ENCODE results near the gene NFAT5.

Gene NFAT5

DNA sequence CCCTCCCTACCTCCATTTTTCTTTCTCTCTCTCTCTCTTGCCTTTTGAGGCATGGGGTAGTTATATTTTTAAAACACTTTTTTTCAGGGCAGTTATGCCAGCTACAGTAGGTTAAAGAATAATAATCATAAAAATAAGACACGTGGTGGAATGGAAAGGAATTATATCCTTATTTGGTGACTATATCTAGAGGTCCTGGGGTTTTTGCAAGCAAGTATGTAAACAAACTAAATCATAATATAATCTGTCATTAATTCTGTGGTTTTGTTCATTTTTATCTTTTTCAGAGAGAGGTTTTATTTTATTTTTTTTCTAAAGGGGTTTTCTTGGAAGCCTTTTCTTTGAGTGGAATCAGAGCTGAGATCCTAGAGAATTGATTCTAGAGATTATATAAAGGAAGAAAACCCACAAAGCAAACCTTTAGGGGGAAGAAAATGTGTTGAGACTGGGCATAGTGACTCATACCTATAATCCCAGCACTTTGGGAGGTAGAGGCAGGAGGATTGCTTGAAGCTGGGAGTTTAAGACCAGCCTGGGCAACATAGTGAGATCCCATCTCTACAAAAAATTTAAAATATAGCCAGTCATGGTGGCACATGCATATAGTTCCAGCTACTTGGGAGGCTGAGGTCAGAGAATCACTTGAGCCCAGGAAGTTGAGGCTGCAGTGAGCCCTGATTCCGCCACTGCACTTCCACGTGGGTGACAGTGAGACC, 107.4 kb downstream of the NFAT5 start:
- Mint-ChIP-seq H3K27ac (peak overlapping the region; percentile 58), H3K9me3 (no peaks in the 10 kb centered on the region), H3K36me3 (peaks cover 99% of the 10 kb centered on the region), H3K4me1 (no peaks in the 10 kb centered on the region), H3K4me3 (no peak overlapping the region)
- DNase-seq (ENCODE audit: low spot score in 2 of 2), result no peak
- ATAC-seq, result no peak

DNA sequence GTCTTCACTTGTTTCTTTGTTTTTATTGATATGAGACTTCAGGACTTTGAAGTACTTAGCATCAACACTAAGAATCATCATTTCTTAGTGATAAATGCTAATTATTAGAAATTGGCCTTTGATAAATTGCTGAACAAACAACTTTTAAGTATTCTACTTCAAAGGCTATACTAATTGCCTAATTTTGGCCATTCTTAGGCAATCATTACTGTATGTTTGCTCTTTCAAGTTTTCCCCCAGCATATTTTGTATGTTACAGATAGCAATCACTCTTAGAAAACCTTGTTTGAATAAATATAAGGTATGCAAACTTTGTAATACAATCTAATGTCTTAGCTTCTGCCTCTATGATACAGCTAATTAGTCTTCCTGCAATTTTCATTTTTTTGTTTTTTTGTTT, 114.6 kb downstream of the NFAT5 start:
- no peak overlapping the region for H3K27ac Mint-ChIP-seq
- H3K36me3 Mint-ChIP-seq, result peaks cover 100% of the 10 kb centered on the region
- no peaks in the 10 kb centered on the region for H3K4me1 Mint-ChIP-seq
- H3K9me3 Mint-ChIP-seq, result no peaks in the 10 kb centered on the region
- no peak overlapping the region for H3K4me3 Mint-ChIP-seq
- DNase-seq (ENCODE audit: low spot score in 2 of 2) (no peak), ATAC-seq (no peak)

DNA sequence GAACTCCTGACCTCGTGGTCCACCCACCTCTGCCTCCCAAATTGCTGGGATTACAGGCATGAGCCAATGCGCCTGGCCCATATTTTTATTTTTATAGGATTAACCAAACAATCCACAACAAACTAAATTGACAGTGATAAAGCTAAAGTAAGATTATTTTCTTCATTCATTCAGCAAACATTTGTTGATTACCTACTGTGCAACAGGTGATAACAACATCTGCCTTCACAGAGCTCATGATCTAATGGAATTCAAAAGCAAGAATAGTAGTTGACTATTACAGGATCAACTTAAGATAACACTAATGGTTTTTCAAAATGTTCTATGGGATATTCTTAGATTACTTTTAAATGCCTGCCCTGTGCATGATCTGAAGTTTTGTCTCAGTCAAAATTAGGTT, 122.8 kb downstream of the NFAT5 start:
- ATAC-seq (no peak), DNase-seq (ENCODE audit: low spot score in 2 of 2) (no peak)
- Mint-ChIP-seq H3K9me3 (no peaks in the 10 kb centered on the region), H3K36me3 (peaks cover 100% of the 10 kb centered on the region), H3K4me3 (no peak overlapping the region), H3K4me1 (peaks cover 14% of the 10 kb centered on the region), H3K27ac (no peak overlapping the region)

DNA sequence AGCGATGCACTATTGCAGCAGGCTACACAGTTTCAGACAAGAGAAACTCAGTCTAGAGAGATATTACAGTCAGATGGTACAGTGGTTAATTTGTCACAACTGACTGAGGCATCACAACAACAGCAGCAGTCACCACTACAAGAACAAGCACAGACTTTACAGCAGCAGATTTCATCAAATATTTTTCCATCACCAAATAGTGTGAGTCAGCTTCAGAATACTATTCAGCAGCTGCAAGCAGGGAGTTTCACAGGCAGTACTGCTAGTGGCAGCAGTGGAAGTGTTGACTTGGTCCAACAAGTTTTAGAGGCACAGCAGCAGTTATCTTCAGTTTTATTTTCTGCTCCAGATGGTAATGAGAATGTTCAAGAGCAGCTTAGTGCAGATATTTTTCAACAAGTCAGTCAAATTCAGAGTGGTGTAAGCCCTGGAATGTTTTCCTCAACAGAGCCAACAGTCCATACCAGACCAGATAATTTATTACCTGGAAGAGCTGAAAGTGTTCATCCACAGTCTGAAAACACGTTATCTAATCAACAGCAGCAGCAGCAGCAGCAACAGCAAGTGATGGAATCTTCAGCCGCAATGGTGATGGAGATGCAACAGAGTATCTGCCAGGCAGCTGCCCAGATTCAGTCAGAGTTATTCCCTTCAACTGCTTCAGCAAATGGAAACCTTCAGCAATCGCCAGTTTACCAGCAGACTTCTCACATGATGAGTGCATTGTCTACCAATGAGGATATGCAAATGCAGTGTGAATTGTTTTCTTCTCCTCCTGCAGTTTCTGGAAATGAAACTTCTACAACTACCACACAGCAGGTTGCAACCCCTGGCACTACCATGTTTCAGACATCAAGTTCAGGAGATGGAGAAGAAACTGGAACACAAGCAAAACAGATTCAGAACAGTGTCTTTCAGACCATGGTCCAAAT, 126.5 kb downstream of the NFAT5 start:
- H3K36me3 Mint-ChIP-seq, result peaks cover 100% of the 10 kb centered on the region

DNA sequence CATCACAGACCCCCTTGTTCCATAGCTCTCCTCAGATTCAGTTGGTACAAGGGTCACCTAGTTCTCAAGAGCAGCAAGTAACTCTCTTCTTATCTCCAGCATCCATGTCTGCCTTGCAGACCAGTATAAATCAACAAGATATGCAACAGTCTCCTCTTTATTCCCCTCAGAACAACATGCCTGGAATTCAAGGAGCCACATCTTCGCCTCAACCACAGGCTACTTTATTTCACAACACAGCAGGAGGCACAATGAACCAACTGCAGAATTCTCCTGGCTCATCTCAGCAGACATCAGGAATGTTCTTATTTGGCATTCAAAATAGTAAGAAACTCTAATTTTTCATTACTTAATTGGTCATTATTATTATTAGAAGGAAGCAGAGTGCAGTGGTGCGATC, 128.2 kb downstream of the NFAT5 start:
- Mint-ChIP-seq H3K9me3 (no peaks in the 10 kb centered on the region), H3K27ac (peak overlapping the region; percentile 50), H3K4me3 (no peak overlapping the region), H3K4me1 (peaks cover 15% of the 10 kb centered on the region), H3K36me3 (peaks cover 100% of the 10 kb centered on the region)
- ATAC-seq, result no peak
- no peak for DNase-seq (ENCODE audit: low spot score in 2 of 2)

More for the DNA sequence above, 126.5 kb downstream of the NFAT5 start:
- ATAC-seq (peak; percentile 88), DNase-seq (ENCODE audit: low spot score in 2 of 2) (no peak)
- peaks cover 15% of the 10 kb centered on the region for H3K4me1 Mint-ChIP-seq
- H3K27ac Mint-ChIP-seq, result peak overlapping the region; percentile 67
- H3K9me3 Mint-ChIP-seq, result no peaks in the 10 kb centered on the region
- no peak overlapping the region for H3K4me3 Mint-ChIP-seq

DNA sequence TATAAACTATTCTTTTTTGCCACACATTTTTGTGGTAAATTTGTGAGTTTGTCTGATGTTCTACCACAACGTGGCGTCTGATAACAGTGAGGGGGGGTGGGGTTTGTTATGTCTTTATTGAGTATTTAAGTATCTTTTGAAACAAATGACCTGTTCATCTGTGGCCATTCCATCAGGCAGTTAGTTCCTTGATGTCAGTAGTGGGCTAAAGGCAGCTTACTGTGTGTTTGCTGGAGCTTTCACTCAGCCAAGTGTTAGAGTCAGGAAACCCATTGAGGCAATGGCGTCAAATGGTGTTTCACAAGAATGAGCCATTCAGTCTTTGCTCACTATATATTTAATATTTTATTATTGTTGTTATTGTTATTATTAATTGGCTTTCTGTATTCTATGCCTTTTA, 132.6 kb downstream of the NFAT5 start:
- DNase-seq (ENCODE audit: low spot score in 2 of 2), result no peak
- H3K4me3 Mint-ChIP-seq, result no peak overlapping the region
- H3K27ac Mint-ChIP-seq, result no peak overlapping the region
- no peak for ATAC-seq
- peaks cover 3% of the 10 kb centered on the region for H3K4me1 Mint-ChIP-seq
- H3K9me3 Mint-ChIP-seq, result no peaks in the 10 kb centered on the region
- peaks cover 96% of the 10 kb centered on the region for H3K36me3 Mint-ChIP-seq

DNA sequence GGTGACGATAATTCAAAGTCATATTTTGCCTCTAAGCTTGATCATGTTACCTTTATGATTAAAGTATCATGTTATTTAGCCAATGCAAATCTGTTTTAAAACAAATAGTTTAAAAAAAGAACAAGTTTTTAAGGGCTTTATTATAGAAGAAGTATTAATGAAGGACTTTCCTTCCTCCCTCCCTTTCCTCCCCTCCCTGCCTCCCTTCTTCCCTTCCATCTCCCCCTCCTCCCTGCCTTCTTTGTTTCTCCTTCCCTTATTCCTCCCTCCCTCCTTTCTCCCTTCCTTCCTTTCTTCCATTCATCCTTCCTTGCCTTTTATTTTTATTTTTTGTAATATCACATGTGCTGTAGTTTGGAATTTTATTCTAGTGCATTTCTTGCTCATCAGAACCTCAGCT, 134.1 kb downstream of the NFAT5 start:
- no peak overlapping the region for H3K27ac Mint-ChIP-seq
- H3K36me3 Mint-ChIP-seq, result peaks cover 96% of the 10 kb centered on the region
- H3K4me3 Mint-ChIP-seq, result no peak overlapping the region
- ATAC-seq, result no peak
- H3K4me1 Mint-ChIP-seq, result no peaks in the 10 kb centered on the region
- no peak for DNase-seq (ENCODE audit: low spot score in 2 of 2)
- H3K9me3 Mint-ChIP-seq, result no peaks in the 10 kb centered on the region

DNA sequence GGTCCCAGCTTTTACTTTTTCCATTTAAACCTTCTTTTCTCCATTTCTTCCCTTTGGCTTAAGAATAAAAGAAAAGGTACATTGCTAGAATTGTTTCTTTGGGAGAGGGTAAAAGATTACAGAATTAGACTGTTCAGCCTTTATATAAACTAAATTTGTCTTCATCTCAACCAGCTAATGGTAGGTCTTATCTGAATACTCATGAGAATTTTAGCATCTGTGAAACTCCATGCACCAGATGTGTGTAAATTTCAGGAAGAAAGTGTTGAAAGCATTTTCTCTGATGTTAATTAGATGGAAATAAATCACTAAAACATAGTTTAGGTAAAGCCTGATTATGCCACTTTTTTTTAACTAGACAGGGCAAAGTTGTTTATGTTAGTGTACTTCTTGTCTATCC, 135.7 kb downstream of the NFAT5 start:
- Mint-ChIP-seq H3K27ac (no peak overlapping the region), H3K4me3 (no peak overlapping the region), H3K36me3 (peaks cover 96% of the 10 kb centered on the region), H3K4me1 (no peaks in the 10 kb centered on the region), H3K9me3 (no peaks in the 10 kb centered on the region)
- no peak for DNase-seq (ENCODE audit: low spot score in 2 of 2)
- no peak for ATAC-seq

DNA sequence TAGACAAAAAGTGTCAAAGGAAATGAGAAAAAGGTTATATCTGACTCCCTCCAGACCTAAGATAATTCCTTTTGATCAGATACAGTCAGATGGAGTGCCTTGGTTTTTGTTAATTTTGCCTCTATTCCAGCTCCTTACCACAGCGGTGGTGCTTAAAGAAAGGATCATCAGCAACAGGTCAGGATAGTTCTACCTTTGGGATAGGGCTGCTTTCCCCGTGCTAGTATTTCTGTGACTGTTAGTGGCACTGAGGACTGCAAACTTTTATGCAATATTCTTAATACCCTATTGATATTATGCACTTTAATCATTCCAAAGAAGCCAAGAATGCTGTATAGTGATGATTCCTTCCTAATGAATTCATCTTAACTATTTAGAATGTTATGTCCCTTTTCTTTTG, 136.1 kb downstream of the NFAT5 start:
- Mint-ChIP-seq H3K9me3 (no peaks in the 10 kb centered on the region), H3K36me3 (peaks cover 96% of the 10 kb centered on the region), H3K27ac (no peak overlapping the region), H3K4me3 (no peak overlapping the region), H3K4me1 (no peaks in the 10 kb centered on the region)
- ATAC-seq, result no peak
- no peak for DNase-seq (ENCODE audit: low spot score in 2 of 2)

DNA sequence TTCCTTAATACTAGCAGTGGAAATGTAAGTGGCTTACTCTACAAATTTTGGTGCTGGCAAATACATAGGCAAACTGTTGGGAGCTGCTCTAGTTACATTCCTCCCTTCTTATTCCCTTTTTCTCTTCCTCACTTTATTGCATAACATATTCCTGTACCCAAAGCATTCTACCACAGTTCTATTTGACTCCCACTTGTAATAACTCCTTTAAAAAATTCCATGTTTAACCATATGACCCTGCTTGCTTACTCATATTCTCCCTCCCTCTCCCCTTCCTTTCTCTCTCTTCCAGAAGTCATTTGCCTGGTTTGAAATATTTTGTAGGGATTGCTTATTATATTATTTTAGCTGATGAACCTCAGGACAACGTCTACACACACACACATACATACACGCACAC, 137.9 kb downstream of the NFAT5 start:
- H3K36me3 Mint-ChIP-seq, result peaks cover 96% of the 10 kb centered on the region
- H3K4me3 Mint-ChIP-seq, result no peak overlapping the region
- no peak overlapping the region for H3K27ac Mint-ChIP-seq
- no peak for ATAC-seq
- no peak for DNase-seq (ENCODE audit: low spot score in 2 of 2)
- H3K9me3 Mint-ChIP-seq, result no peaks in the 10 kb centered on the region
- H3K4me1 Mint-ChIP-seq, result no peaks in the 10 kb centered on the region

DNA sequence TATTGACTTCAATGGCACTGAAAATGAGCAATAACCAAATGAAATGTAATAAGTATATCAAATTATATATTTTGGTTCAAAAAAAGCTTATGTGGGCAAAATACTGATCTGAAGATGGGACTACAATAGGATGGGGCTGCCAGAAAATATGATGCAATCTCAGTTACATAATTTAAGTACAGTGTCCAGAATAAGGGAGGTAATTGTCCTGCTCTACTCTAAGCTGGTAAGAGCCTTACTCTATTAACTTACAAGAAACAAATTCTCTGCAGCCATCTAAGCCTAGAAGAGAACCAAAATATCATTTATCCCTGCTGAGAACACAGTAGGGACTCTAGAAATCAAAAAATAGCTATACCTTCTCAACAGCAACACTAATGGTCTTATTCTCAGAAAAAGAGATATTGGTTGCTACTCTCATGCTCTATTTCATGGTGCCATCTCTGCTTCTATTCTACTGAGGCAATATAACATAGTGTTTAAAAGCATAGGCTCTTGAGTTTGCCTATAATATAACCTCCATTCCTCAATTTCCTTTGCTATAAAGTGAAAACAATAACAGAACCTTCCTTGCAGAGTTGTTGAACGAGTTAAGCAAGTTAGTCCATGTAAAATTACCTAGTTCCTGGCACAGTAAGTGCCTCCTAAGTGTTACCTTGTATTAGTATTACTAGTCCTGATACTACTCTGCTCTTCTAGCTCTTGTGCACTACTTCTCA, 140.6 kb downstream of the NFAT5 start:
- no peak for DNase-seq (ENCODE audit: low spot score in 2 of 2)
- H3K36me3 Mint-ChIP-seq, result peaks cover 92% of the 10 kb centered on the region
- H3K4me1 Mint-ChIP-seq, result no peaks in the 10 kb centered on the region
- H3K9me3 Mint-ChIP-seq, result no peaks in the 10 kb centered on the region
- no peak overlapping the region for H3K4me3 Mint-ChIP-seq
- H3K27ac Mint-ChIP-seq, result no peak overlapping the region
- no peak for ATAC-seq

DNA sequence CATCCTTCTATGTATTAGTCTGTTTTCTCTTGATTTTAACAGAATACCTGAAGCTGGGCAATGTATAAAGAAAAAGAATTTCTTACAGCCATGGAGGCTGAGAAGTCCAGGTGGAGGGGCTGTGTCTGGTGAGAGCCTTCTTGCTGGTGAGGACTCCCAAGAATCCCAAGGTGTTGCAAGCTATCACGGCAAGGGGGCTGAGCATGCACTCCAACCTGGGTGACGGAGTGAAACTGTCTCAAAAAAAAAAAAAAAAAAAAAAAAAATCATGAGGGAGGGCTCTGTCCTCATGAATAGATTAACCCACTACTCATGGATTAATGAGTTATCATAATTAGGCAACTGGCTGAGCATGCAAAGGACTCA, 141.2 kb downstream of the NFAT5 start:
- no peak overlapping the region for H3K4me3 Mint-ChIP-seq
- no peaks in the 10 kb centered on the region for H3K4me1 Mint-ChIP-seq
- H3K27ac Mint-ChIP-seq, result no peak overlapping the region
- H3K9me3 Mint-ChIP-seq, result no peaks in the 10 kb centered on the region
- peaks cover 92% of the 10 kb centered on the region for H3K36me3 Mint-ChIP-seq
- DNase-seq (ENCODE audit: low spot score in 2 of 2), result no peak
- no peak for ATAC-seq

DNA sequence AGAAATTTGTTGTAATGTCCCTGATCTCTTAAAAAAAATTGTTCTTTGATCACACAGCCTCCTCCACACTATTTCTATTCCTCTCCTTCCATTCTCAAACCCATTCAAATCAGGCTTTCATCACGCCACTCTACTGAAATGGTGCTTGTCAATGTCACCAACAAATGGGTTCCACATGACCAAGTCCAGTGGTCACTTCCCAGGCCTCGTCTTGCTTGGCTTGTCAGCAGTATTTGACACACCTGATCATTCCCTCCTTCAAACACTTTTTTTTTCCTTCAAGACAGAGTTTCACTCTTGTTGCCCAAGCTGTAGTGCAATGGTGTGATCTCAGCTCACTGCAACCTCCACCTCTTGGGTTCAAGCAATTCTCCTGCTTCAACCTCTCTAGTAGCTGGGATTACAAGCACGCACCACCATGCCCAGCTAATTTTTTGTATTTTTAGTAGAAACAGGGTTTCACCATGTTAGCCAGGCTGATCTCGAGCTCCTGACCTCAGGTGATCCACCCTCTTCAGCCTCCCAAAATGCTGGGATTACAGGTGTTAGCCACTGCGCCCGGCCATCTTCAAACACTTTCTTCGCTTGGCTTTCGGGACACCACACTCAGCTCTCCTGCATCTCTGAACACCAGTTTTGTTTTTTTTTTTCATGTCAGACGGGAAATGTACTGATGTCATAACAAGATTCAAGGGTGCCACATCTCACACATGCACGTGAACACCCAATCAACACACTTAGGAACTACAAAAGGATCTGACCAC, 142.3 kb downstream of the NFAT5 start:
- Mint-ChIP-seq H3K4me1 (no peaks in the 10 kb centered on the region), H3K27ac (peak overlapping the region; percentile 17), H3K4me3 (no peak overlapping the region), H3K36me3 (peaks cover 94% of the 10 kb centered on the region), H3K9me3 (no peaks in the 10 kb centered on the region)
- ATAC-seq (no peak), DNase-seq (ENCODE audit: low spot score in 2 of 2) (peak in 1 of 2 donors; percentile 48)

DNA sequence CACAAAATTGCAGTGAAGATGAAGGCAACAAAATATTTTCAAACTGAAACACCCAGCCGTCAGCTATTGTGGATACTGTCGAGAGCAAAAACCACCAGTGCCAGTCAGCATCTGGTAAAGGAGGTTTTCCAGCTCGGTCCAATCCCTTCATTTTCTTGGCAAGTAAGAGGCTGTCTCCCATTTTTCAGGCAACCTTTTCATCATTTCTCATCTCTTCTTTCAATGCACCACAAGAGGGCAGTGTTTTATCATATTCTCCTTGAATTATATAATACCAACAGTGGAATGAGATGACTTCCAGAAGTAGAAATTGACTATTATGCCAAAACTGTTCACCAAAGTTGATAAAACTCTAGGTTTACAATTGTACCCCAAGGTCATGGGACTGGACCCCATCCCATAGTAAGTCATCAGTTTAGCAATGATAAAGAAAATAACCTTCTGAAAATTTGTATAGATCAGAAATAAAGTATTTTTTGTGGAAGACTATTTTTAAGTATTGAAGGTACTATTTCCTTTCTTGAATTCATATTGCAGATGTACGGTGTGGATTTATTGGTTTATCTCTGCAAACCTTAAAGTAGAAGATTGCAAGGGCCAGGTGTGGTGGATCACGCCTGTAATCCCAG, 143.8 kb downstream of the NFAT5 start:
- H3K36me3 Mint-ChIP-seq, result peaks cover 94% of the 10 kb centered on the region
- no peak overlapping the region for H3K4me3 Mint-ChIP-seq

More for the DNA sequence above, 143.8 kb downstream of the NFAT5 start:
- Mint-ChIP-seq H3K9me3 (no peaks in the 10 kb centered on the region), H3K27ac (no peak overlapping the region), H3K4me1 (no peaks in the 10 kb centered on the region)
- DNase-seq (ENCODE audit: low spot score in 2 of 2) (no peak), ATAC-seq (peak; percentile 21)
